Smooth muscle cell (in vitro differentiated cells): ENCODE results near the gene F7. TPM values are rescaled to one million over a fixed set of nuclear protein-coding genes. Genes with fewer than 3 reads are reported as not detected.

ENCODE experiments used
- DNase-seq: peaks from one replicate; lab custom pipeline; 2025; ENCODE audit not compliant: unreplicated experiment; lab: John Stamatoyannopoulos, UW
- H2AFZ ChIP-seq: fragments of 200-600 bp; sonication (generic); 2 replicates; pipeline ENCODE4 v1.6.0; 2016; ENCODE audit warnings: antibody characterized with exemption, low read depth, mild to moderate bottlenecking
- H3F3A ChIP-seq: fragments of 200-600 bp; sonication (generic); 2 replicates; pipeline ENCODE4 v1.6.0; 2017; ENCODE audit warnings: antibody characterized with exemption, low read depth
- H3K27ac ChIP-seq: fragments of 200-600 bp; sonication (generic); 2 replicates; pipeline ENCODE4 v1.5.1; 2016; ENCODE audit warnings: low read depth, mild to moderate bottlenecking
- H3K27me3 ChIP-seq: fragments of 200-600 bp; sonication (generic); 2 replicates; pipeline ENCODE4 v1.6.1; 2016; ENCODE audit warnings: low read depth, mild to moderate bottlenecking
- H3K36me3 ChIP-seq: fragments of 200-600 bp; sonication (generic); 2 replicates; pipeline ENCODE4 v1.5.1; 2016; ENCODE audit warnings: low read depth
- H3K4me1 ChIP-seq: fragments of 200-600 bp; sonication (generic); 2 replicates; pipeline ENCODE4 v1.5.1; 2016; ENCODE audit warnings: low read depth
- H3K4me2 ChIP-seq: fragments of 200-600 bp; sonication (generic); 2 replicates; pipeline ENCODE4 v1.6.0; 2016; ENCODE audit warnings: mild to moderate bottlenecking
- H3K4me3 ChIP-seq: fragments of 200-600 bp; sonication (generic); 2 replicates; pipeline ENCODE4 v1.5.1; 2016; ENCODE audit warnings: mild to moderate bottlenecking
- H3K79me2 ChIP-seq: fragments of 200-600 bp; sonication (generic); 2 replicates; pipeline ENCODE4 v1.6.0; 2016; ENCODE audit warnings: low read depth, mild to moderate bottlenecking
- H3K9ac ChIP-seq: fragments of 200-600 bp; sonication (generic); 2 replicates; pipeline ENCODE4 v1.6.0; 2016; ENCODE audit warnings: low read depth
- H3K9me3 ChIP-seq: fragments of 200-600 bp; sonication (generic); replicated peaks from 2 replicates; pipeline ENCODE4 v1.5.1; 2016; ENCODE audit warnings: low read depth
- H4K20me1 ChIP-seq: fragments of 200-600 bp; sonication (generic); 2 replicates; pipeline ENCODE4 v1.6.0; 2016; ENCODE audit warnings: low read depth
- WGBS: methylation state at CpG from one replicate; pipeline ENCODE4 v1.1.7; 2016; ENCODE audit warnings: low lambda C conversion rate; 5-methylcytosine and 5-hydroxymethylcytosine counted together
- polyA plus RNA-seq: library from polyadenylated mRNA; unstranded; fragments of >200 nt; fragmentation: Nextera tagmentation; extraction: Ambion mirVana; gene quantifications from 2 replicates; pipeline ENCODE4 v1.2.1, GENCODE V29; 2016
- total RNA-seq: library from RNA; depleted of rRNA; stranded (reverse); fragments of >200 nt; gene quantifications from 2 replicates; pipeline ENCODE4 v1.2.3, GENCODE V29; 2014
- TF ChIP-seq, protein P1 (sequence below): fragments of 200-600 bp; sonication (generic); IDR thresholded peaks from 2 replicates; pipeline ENCODE4 v1.5.1; 2017; ENCODE audit warnings: borderline replicate concordance, mild to moderate bottlenecking, antibody characterized with exemption; ENCODE audit not compliant: insufficient read depth, poor library complexity, severe bottlenecking

The F7 gene
- total and polyA plus RNA-seq, 2 experiments from 2014 or later = 0.63 to 1.7 TPM

DNA sequence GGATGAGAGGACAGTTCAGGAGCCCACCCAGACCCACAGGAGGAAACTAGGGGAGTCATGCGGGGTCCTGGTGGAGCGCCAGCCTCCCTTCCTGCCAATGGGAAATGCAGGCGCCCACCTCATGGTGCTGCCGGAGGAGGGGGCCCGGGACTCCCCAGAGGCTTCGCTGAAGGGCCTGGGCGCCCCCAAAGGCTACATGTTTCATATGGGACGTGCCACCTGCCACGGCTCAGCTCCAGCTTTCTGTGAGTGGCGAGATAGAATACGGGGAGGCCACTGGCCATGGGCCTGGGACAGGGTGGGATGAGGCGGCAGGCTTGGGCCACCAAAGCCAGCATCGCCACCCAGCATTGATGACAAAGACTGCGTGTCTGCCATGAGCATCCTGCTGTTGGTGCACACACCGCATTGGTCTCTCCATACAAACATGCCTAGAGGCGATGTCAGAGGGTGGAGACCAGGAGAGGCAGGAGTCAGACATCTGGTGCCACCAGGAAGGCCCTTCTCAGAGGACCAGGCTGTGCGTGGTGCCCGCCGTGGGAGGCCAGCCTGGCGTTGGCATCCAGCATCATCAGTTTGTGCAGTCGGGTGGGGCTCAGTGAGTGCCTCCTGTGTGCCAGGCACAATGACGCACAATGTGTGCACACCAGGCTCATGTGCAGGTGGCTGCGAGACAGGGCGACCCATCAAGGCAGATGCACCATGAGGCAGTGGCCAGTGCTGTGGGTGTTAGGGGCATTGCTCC lies 15.8 kb downstream of the F7 start:
- Histone ChIP-seq H4K20me1 (no peaks in the 10 kb centered on the region), H3K27me3 (no peaks in the 10 kb centered on the region), H3K4me1 (peaks cover 10% of the 10 kb centered on the region), H3F3A (no peaks in the 10 kb centered on the region), H3K9ac (no peak overlapping the region), H2AFZ (no peak overlapping the region), H3K79me2 (no peaks in the 10 kb centered on the region), H3K27ac (no peak overlapping the region), H3K4me3 (no peak overlapping the region), H3K9me3 (no peaks in the 10 kb centered on the region), H3K4me2 (no peak overlapping the region), H3K36me3 (no peaks in the 10 kb centered on the region)
- 99% methylated on average over 24 of the region's 24 CpGs for WGBS
- DNase-seq = no peak
- TF ChIP-seq, protein P1, sequence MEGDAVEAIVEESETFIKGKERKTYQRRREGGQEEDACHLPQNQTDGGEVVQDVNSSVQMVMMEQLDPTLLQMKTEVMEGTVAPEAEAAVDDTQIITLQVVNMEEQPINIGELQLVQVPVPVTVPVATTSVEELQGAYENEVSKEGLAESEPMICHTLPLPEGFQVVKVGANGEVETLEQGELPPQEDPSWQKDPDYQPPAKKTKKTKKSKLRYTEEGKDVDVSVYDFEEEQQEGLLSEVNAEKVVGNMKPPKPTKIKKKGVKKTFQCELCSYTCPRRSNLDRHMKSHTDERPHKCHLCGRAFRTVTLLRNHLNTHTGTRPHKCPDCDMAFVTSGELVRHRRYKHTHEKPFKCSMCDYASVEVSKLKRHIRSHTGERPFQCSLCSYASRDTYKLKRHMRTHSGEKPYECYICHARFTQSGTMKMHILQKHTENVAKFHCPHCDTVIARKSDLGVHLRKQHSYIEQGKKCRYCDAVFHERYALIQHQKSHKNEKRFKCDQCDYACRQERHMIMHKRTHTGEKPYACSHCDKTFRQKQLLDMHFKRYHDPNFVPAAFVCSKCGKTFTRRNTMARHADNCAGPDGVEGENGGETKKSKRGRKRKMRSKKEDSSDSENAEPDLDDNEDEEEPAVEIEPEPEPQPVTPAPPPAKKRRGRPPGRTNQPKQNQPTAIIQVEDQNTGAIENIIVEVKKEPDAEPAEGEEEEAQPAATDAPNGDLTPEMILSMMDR = no peak

GRCh38 chr13:113121928-113122471 lies 16.4 kb downstream of the F7 start:
- WGBS = 90% methylated on average over 16 of the region's 16 CpGs
- H3K36me3 ChIP-seq = no peaks in the 10 kb centered on the region
- TF ChIP-seq, protein P1 = no peak
- peaks cover 10% of the 10 kb centered on the region for H3K4me1 ChIP-seq
- DNase-seq = no peak
- no peaks in the 10 kb centered on the region for H4K20me1 ChIP-seq
- H3K27ac ChIP-seq = no peak overlapping the region
- peak overlapping the region; percentile 68 for H3K4me2 ChIP-seq
- no peak overlapping the region for H3K9ac ChIP-seq
- H3K79me2 ChIP-seq = no peaks in the 10 kb centered on the region
- no peaks in the 10 kb centered on the region for H3K9me3 ChIP-seq
- H3K4me3 ChIP-seq = peak overlapping the region; percentile 39
- no peak overlapping the region for H2AFZ ChIP-seq
- no peaks in the 10 kb centered on the region for H3F3A ChIP-seq
- no peaks in the 10 kb centered on the region for H3K27me3 ChIP-seq

DNA sequence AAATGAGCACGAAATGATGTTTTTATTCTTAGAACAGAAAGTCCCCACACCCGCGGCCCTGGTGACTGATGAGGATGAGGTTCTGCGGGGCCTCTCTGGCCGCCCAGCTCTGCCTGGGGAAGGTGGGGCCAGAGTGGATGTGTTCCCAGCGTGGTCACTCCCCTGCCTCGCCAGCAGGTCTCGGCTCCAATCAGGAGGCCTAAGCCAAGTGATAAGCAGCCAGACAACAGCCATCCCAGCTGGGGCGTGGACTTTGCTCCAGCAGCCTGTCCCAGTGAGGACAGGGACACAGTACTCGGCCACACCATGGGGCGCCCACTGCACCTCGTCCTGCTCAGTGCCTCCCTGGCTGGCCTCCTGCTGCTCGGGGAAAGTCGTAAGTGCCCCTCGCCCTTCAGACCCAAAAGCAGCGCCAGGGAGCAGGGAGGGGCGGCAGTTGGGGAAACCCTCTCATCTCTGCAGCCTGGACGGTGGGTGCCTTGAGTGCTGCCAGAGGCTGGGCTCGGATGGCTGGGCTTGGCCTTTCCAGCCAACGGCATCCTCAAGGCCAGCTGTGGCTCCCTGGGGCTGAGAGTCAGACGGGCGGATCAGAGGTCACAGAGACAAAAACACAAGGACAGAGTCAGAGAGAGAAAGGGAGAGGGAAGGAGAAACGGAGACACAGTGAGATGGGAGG lies 17.1 kb downstream of the F7 start, which contains the start of gene F10:
TSS of gene F10 (plus strand) at position 250 of the 676 bp plus-strand sequence. CDS start at position 307, 57 bp downstream.
- H3F3A ChIP-seq = no peaks in the 10 kb centered on the region
- H3K4me2 ChIP-seq = peak within 1 kb of the TSS; percentile 68
- DNase-seq = peak; percentile 48
- WGBS = 59% methylated on average over 23 of the region's 23 CpGs
- TF ChIP-seq, protein P1 = no peak
- H3K27me3 ChIP-seq = no peaks in the 10 kb centered on the region
- H3K36me3 ChIP-seq = no peaks in the 10 kb centered on the region
- no peak within 1 kb of the TSS for H3K9ac ChIP-seq
- no peaks in the 10 kb centered on the region for H4K20me1 ChIP-seq
- H3K4me3 ChIP-seq = peak within 1 kb of the TSS; percentile 39
- H3K79me2 ChIP-seq = no peaks in the 10 kb centered on the region
- no peak within 1 kb of the TSS for H2AFZ ChIP-seq
- H3K4me1 ChIP-seq = peaks cover 10% of the 10 kb centered on the region
- no peaks in the 10 kb centered on the region for H3K9me3 ChIP-seq
- no peak within 1 kb of the TSS for H3K27ac ChIP-seq
